Activated naive CD8-positive, alpha-beta T cell treated with anti-CD3 and anti-CD28 coated beads for 36 hours (primary cell): Measurements from ENCODE around the gene AKR1B1. TPM values are rescaled to one million over a fixed set of nuclear protein-coding genes. Genes with fewer than 3 reads are reported as not detected.

Experiments
- DNase-seq: peaks from one replicate; pipeline ENCODE4 v3.0.0; 2021
- H3K27ac Mint-ChIP-seq: one replicate; pipeline ENCODE4 v1.8.0; 2022; ENCODE audit warnings: mild to moderate bottlenecking, moderate library complexity, mixed read lengths
- H3K27me3 Mint-ChIP-seq: one replicate; pipeline ENCODE4 v1.8.0; 2022; ENCODE audit warnings: mild to moderate bottlenecking, mixed read lengths
- H3K36me3 Mint-ChIP-seq: one replicate; pipeline ENCODE4 v1.8.0; 2021; ENCODE audit warnings: mild to moderate bottlenecking, mixed read lengths
- H3K4me1 Mint-ChIP-seq: one replicate; pipeline ENCODE4 v1.8.0; 2021; ENCODE audit warnings: mixed read lengths
- H3K4me3 Mint-ChIP-seq: one replicate; pipeline ENCODE4 v1.8.0; 2022; ENCODE audit warnings: mild to moderate bottlenecking, moderate library complexity, mixed read lengths
- H3K9me3 Mint-ChIP-seq: one replicate; pipeline ENCODE4 v1.8.0; 2022; ENCODE audit warnings: mixed read lengths
- total RNA-seq, 2 experiments: library from RNA; stranded (reverse); gene quantifications; one replicate each; pipeline ENCODE4 v1.2.3, GENCODE V29; 2021

AKR1B1 gene
- total RNA-seq, 2 experiments from 2014 or later: 116 TPM

DNA sequence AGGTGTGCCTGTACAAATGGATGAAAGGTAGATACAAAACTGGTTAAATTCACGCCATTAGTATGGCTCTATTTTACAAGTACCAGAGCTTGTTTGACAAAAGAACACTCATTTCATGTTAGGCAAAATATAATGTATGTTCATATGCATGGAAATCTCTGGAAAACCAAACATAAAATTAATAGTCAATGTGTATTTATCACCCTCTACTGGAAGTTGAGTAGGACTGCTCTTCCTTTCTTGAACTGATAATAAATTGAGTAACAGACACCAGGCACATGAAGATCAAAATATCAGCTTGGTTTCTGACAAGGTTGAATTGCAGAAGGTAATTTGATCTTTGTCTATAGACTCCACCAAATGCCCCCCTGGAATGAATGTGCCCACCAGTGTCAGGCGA is 19.8 kb upstream of the AKR1B1 start:
- peaks cover 2% of the 10 kb centered on the region for H3K9me3 Mint-ChIP-seq
- no peaks in the 10 kb centered on the region for H3K36me3 Mint-ChIP-seq
- no peak for DNase-seq
- no peaks in the 10 kb centered on the region for H3K27me3 Mint-ChIP-seq
- H3K4me3 Mint-ChIP-seq: no peak overlapping the region
- H3K27ac Mint-ChIP-seq: no peak overlapping the region
- H3K4me1 Mint-ChIP-seq: no peaks in the 10 kb centered on the region

- no peak for DNase-seq
- Mint-ChIP-seq H3K36me3 (no peaks in the 10 kb centered on the region), H3K9me3 (peaks cover 2% of the 10 kb centered on the region), H3K4me3 (no peak overlapping the region), H3K4me1 (no peaks in the 10 kb centered on the region), H3K27me3 (no peaks in the 10 kb centered on the region), H3K27ac (no peak overlapping the region)
Measured at GRCh38 chr7:134477954-134478353, 19.1 kb upstream of the AKR1B1 start.

- Mint-ChIP-seq H3K36me3 (no peaks in the 10 kb centered on the region), H3K4me1 (no peaks in the 10 kb centered on the region), H3K27me3 (no peaks in the 10 kb centered on the region), H3K9me3 (peaks cover 2% of the 10 kb centered on the region), H3K27ac (no peak overlapping the region), H3K4me3 (no peak overlapping the region)
- no peak for DNase-seq
Measured at GRCh38 chr7:134476044-134476443, 17.1 kb upstream of the AKR1B1 start.

GRCh38 chr7:134474828-134475227 is 15.9 kb upstream of the AKR1B1 start:
- Mint-ChIP-seq H3K4me1 (no peaks in the 10 kb centered on the region), H3K36me3 (no peaks in the 10 kb centered on the region), H3K27ac (no peak overlapping the region), H3K9me3 (peaks cover 2% of the 10 kb centered on the region), H3K4me3 (no peak overlapping the region), H3K27me3 (no peaks in the 10 kb centered on the region)
- DNase-seq: no peak

- DNase-seq: no peak
- Mint-ChIP-seq H3K9me3 (peaks cover 2% of the 10 kb centered on the region), H3K27ac (no peak overlapping the region), H3K4me1 (no peaks in the 10 kb centered on the region), H3K27me3 (no peaks in the 10 kb centered on the region), H3K36me3 (no peaks in the 10 kb centered on the region), H3K4me3 (no peak overlapping the region)
Measured at GRCh38 chr7:134473861-134474291, 15.0 kb upstream of the AKR1B1 start.

DNA sequence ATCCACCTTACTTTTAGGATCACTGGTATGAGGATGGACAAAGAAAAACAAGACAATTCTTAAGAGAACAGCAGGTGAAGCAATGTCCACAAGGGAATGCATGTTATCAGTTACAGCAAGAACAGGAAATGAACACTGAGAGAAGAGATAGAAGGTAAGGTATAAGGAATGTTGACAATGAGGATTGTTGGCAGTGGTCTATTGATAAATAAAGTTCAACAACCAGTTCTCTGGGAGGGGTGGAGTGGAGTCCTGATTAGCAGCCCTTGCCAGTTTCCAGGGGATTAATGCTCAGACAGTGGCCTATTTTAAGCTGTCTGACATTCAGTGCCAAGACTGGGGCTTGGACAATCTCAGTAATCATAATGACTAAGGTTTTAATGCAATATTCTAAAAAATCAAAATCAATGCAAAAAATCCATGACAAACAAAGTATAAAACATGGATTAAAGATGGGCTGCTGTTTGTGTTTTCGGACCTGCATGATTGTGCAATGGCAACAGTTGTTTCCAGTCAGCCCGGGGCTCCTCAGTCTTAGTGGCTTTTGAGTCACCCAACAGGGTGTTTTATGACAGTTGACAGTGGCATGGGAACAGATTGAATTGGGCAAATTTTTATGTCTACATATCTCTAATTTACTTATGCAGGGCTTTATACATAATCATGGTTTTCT is 13.8 kb upstream of the AKR1B1 start:
- Mint-ChIP-seq H3K27me3 (no peaks in the 10 kb centered on the region), H3K4me3 (no peak overlapping the region), H3K4me1 (no peaks in the 10 kb centered on the region), H3K27ac (no peak overlapping the region), H3K9me3 (peaks cover 2% of the 10 kb centered on the region), H3K36me3 (no peaks in the 10 kb centered on the region)
- DNase-seq: no peak

GRCh38 chr7:134470864-134471263 is 12.0 kb upstream of the AKR1B1 start:
- H3K4me3 Mint-ChIP-seq: no peak overlapping the region
- H3K36me3 Mint-ChIP-seq: no peaks in the 10 kb centered on the region
- H3K4me1 Mint-ChIP-seq: no peaks in the 10 kb centered on the region
- peaks cover 2% of the 10 kb centered on the region for H3K9me3 Mint-ChIP-seq
- no peak for DNase-seq
- H3K27ac Mint-ChIP-seq: no peak overlapping the region
- H3K27me3 Mint-ChIP-seq: no peaks in the 10 kb centered on the region

- Mint-ChIP-seq H3K9me3 (peaks cover 7% of the 10 kb centered on the region), H3K36me3 (peaks cover 6% of the 10 kb centered on the region), H3K27ac (no peak overlapping the region), H3K4me1 (no peaks in the 10 kb centered on the region), H3K27me3 (no peaks in the 10 kb centered on the region), H3K4me3 (no peak overlapping the region)
- no peak for DNase-seq
Measured at GRCh38 chr7:134469622-134470021, 10.7 kb upstream of the AKR1B1 start.

GRCh38 chr7:134468475-134468874 is 9.6 kb upstream of the AKR1B1 start:
- no peaks in the 10 kb centered on the region for H3K4me1 Mint-ChIP-seq
- H3K36me3 Mint-ChIP-seq: peaks cover 10% of the 10 kb centered on the region
- no peaks in the 10 kb centered on the region for H3K27me3 Mint-ChIP-seq
- H3K27ac Mint-ChIP-seq: no peak overlapping the region
- H3K9me3 Mint-ChIP-seq: peaks cover 15% of the 10 kb centered on the region
- DNase-seq: no peak
- H3K4me3 Mint-ChIP-seq: no peak overlapping the region

DNA sequence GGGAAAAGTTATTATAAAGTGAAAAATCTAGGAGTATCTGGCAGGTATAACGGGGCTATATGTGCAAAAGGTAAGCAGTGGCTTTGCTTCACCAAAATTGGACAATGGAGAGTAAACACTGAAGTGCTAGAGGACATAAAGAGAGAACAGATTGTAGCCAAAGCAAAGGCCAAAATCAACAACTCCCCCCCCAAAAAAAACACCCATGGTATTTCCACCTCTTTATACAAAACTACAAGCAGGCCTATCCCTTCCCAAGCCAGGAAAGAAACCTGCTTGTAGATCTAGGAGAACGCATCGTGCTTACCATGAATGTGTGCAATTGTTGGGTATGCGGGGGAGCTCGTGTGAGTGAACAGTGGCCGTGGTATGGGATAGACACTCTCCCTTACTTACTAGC is 9.2 kb upstream of the AKR1B1 start:
- Mint-ChIP-seq H3K4me1 (no peaks in the 10 kb centered on the region), H3K4me3 (no peak overlapping the region), H3K27me3 (no peaks in the 10 kb centered on the region), H3K27ac (no peak overlapping the region), H3K9me3 (peaks cover 15% of the 10 kb centered on the region), H3K36me3 (peaks cover 10% of the 10 kb centered on the region)
- no peak for DNase-seq

DNA sequence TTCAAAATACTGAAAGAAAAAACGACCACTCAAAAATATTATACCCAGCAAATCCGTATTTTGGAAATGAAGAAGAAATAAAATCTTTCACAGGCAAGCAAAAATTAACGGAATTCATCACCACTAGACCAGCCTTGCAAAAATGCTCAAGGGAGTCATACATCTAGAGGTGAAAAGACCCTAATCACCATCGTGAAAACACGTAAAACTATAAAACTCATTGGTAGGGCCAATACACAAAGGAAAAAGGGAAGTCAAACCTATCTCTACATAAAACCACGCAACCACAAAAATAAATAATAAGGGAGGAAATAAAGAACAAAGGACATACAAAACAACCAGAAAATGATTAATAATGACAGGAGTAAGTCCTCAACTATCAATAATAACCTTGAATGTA is 6.6 kb upstream of the AKR1B1 start:
- no peak for DNase-seq
- Mint-ChIP-seq H3K36me3 (peaks cover 10% of the 10 kb centered on the region), H3K27me3 (no peaks in the 10 kb centered on the region), H3K4me3 (no peak overlapping the region), H3K4me1 (no peaks in the 10 kb centered on the region), H3K27ac (no peak overlapping the region), H3K9me3 (peaks cover 15% of the 10 kb centered on the region)

DNA sequence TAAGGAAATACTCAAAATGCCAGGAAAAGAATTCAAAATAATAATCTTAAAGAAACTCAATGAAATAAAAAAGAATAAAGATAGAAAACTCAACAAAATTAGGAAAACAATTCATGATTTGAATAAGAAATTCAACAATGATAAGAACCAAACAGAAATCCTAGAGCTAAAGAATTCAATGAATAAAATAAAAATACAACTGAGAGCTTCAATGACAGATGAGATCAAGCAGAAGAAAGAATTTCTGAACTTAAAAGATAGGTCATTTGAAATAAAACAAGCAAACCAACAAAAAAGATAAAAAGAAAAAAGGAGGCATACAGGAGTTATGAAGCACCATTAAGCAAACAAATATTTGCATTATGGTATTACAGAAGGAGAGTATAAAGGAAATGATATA is 5.6 kb upstream of the AKR1B1 start:
- Mint-ChIP-seq H3K9me3 (peaks cover 15% of the 10 kb centered on the region), H3K4me3 (no peak overlapping the region), H3K27ac (no peak overlapping the region), H3K27me3 (no peaks in the 10 kb centered on the region), H3K36me3 (peaks cover 10% of the 10 kb centered on the region), H3K4me1 (peaks cover 7% of the 10 kb centered on the region)
- no peak for DNase-seq

DNA sequence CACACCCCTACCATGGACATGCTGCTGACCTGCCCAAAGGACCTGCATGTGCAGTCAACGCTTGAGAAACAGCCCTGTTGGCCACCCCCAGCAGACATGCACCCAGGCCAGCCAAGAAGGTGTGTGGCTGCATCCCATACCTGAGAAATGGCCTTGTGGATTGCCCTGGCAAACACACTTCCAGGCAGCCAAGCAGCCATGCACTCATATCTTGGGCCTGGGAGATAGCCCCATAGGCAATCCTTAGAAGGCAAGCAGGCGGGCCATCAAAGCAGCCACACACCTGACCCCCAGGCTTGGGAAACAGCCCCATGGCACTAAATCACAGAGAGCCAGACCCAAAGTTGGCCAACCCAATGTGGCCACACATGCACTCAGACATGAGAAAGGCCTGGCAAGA is 4.9 kb upstream of the AKR1B1 start:
- H3K27me3 Mint-ChIP-seq: no peaks in the 10 kb centered on the region

DNA sequence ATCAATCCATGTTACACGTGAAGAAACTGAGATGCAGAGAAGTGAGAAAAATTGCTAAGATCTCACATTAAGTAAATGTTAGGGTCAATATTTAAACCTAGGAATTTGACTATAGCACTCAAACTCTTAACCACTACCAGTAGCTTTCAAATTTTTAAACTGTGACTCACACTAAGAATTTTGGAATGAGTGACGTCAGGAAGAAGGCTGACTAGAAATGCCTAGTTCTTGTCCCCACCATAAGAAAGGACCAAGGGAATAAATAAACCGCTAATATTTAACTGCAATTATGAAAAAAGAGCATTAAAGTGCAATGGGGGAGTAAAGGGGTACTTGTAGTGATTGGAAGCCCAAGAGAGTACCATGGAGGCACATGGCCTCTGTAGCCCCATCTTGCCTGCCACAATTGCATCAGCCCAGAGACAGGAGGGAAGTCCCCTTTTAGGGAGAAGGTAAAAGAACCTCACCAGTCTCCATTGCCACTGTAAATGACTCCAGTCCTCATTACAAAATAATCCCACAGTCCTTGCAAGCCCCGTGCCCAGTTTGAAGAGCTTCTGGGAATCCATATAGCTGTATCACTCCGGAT is 3.5 kb upstream of the AKR1B1 start:
- no peak overlapping the region for H3K4me3 Mint-ChIP-seq
- H3K36me3 Mint-ChIP-seq: peaks cover 12% of the 10 kb centered on the region
- H3K4me1 Mint-ChIP-seq: peaks cover 21% of the 10 kb centered on the region
- no peaks in the 10 kb centered on the region for H3K27me3 Mint-ChIP-seq
- peaks cover 15% of the 10 kb centered on the region for H3K9me3 Mint-ChIP-seq
- no peak overlapping the region for H3K27ac Mint-ChIP-seq
- no peak for DNase-seq

More for the DNA sequence above, 4.9 kb upstream of the AKR1B1 start:
- H3K4me1 Mint-ChIP-seq: peaks cover 12% of the 10 kb centered on the region
- no peak for DNase-seq
- no peak overlapping the region for H3K27ac Mint-ChIP-seq
- peaks cover 10% of the 10 kb centered on the region for H3K36me3 Mint-ChIP-seq
- H3K4me3 Mint-ChIP-seq: no peak overlapping the region
- H3K9me3 Mint-ChIP-seq: peaks cover 15% of the 10 kb centered on the region

GRCh38 chr7:134461916-134462315 is 3.0 kb upstream of the AKR1B1 start:
- peaks cover 15% of the 10 kb centered on the region for H3K36me3 Mint-ChIP-seq
- DNase-seq: no peak
- no peaks in the 10 kb centered on the region for H3K27me3 Mint-ChIP-seq
- peaks cover 15% of the 10 kb centered on the region for H3K9me3 Mint-ChIP-seq
- no peak overlapping the region for H3K4me3 Mint-ChIP-seq
- H3K4me1 Mint-ChIP-seq: peaks cover 24% of the 10 kb centered on the region
- no peak overlapping the region for H3K27ac Mint-ChIP-seq

- Mint-ChIP-seq H3K27ac (no peak overlapping the region), H3K36me3 (peaks cover 25% of the 10 kb centered on the region), H3K27me3 (no peaks in the 10 kb centered on the region), H3K9me3 (peaks cover 8% of the 10 kb centered on the region), H3K4me3 (no peak overlapping the region), H3K4me1 (peaks cover 32% of the 10 kb centered on the region)
- DNase-seq: no peak
Measured at GRCh38 chr7:134459981-134460380, 1.1 kb upstream of the AKR1B1 start.
